ENCODE results near the gene FHAD1.
"Not testable (repeated sequence)": the region's sequence is repeated elsewhere in the genome, so short reads cannot be mapped to it uniquely, and the experiment has no call there.

Gene FHAD1

GRCh38 chr1:15371610-15372545, 124.9 kb downstream of the FHAD1 start:
- no peak overlapping the region for H3K4me3 ChIP-seq (ENCODE audit: low read length)

GRCh38 chr1:15378729-15379128, 131.7 kb downstream of the FHAD1 start:
- no peak for DNase-seq (ENCODE audit: low read depth)
- H3K4me3 ChIP-seq (ENCODE audit: low read length), result no peak overlapping the region
- no peak for TF ChIP-seq CTCF (IDR thresholded peaks at IDR 0.05; ENCODE audit: insufficient read depth, low read depth, low read length, missing control alignments)

More at GRCh38 chr1:15371610-15372545, 124.9 kb downstream of the FHAD1 start:
- no peak for TF ChIP-seq CTCF (IDR thresholded peaks at IDR 0.05; ENCODE audit: insufficient read depth, low read depth, low read length, missing control alignments)
- DNase-seq (ENCODE audit: low read depth), result no peak

GRCh38 chr1:15379151-15379550, 132.1 kb downstream of the FHAD1 start:
- not testable (repeated sequence) for DNase-seq (ENCODE audit: low read depth)

GRCh38 chr1:15380601-15381508, 133.8 kb downstream of the FHAD1 start:
- no peak for TF ChIP-seq CTCF (IDR thresholded peaks at IDR 0.05; ENCODE audit: insufficient read depth, low read depth, low read length, missing control alignments)
- no peak for DNase-seq (ENCODE audit: low read depth)
- no peak overlapping the region for H3K4me3 ChIP-seq (ENCODE audit: low read length)

More at GRCh38 chr1:15379151-15379550, 132.1 kb downstream of the FHAD1 start:
- not testable (repeated sequence) for H3K4me3 ChIP-seq (ENCODE audit: low read length)

- no peak overlapping the region for H3K4me3 ChIP-seq (ENCODE audit: low read length)
- DNase-seq (ENCODE audit: low read depth), result no peak
- no peak for TF ChIP-seq CTCF (IDR thresholded peaks at IDR 0.05; ENCODE audit: insufficient read depth, low read depth, low read length, missing control alignments)
Measured at GRCh38 chr1:15381805-15382204, 134.8 kb downstream of the FHAD1 start.

- DNase-seq (ENCODE audit: low read depth), result no peak
- H3K4me3 ChIP-seq (ENCODE audit: low read length), result no peak overlapping the region
- no peak for TF ChIP-seq CTCF (IDR thresholded peaks at IDR 0.05; ENCODE audit: insufficient read depth, low read depth, low read length, missing control alignments)
Measured at GRCh38 chr1:15382601-15383518, 135.8 kb downstream of the FHAD1 start.
